Thoracic aorta endothelial cell (primary cell): ENCODE measurements around the gene SLC7A6. TPM values are rescaled to one million over a fixed set of nuclear protein-coding genes. Genes with fewer than 3 reads are reported as not detected.

Experiments used
- small RNA-seq: library from RNA; depleted of rRNA; stranded (forward); fragments of <200 nt; gene quantifications from one replicate; pipeline ENCODE3, GENCODE V24; 2012
- total RNA-seq: library from RNA; depleted of rRNA; stranded (reverse); fragments of >200 nt; gene quantifications from 2 replicates; pipeline ENCODE4 v1.2.3, GENCODE V29; 2012

SLC7A6 gene
- 40.8 and 43.4 TPM in 2 replicates for total RNA-seq

GRCh38 chr16:68264128-68265077 is at the start of gene SLC7A6:
Gene SLC7A6 (plus strand): TSS chr16:68264526. CDS start chr16:68274727, 10,201 bp downstream.

GRCh38 chr16:68235887-68236136 is 28.5 kb upstream of the SLC7A6 start, which contains the start of gene ESRP2:
Gene ESRP2 (minus strand): TSS chr16:68236127. CDS start chr16:68236045, 82 bp downstream.

GRCh38 chr16:68244903-68245853 is 19.1 kb upstream of the SLC7A6 start, which contains the start of gene PLA2G15:
Gene PLA2G15 (plus strand): TSS chr16:68245373. CDS start chr16:68245427, 54 bp downstream.

GRCh38 chr16:68310774-68311511 is 46.6 kb downstream of the SLC7A6 start, which contains the start of the genes PRMT7 and SLC7A6OS:
Gene PRMT7 (plus strand): TSS chr16:68311019. CDS start chr16:68315980, 4,961 bp downstream.
Gene SLC7A6OS (minus strand): TSS chr16:68310946. CDS start chr16:68310926, 20 bp downstream.

Small RNAs within 50 kb of the gene (small RNA-seq; reads per million reads assigned to genes)
- gene RNU4-30P (0.77 reads per million, percentile 8 among the genes with 10 or more reads in this experiment), gene RNU6-1262P (not detected)

Other genes with a start within 250 kb of the SLC7A6 start
- not detected in 2 replicates for gene DPEP2NB, start 248.6 kb upstream of the SLC7A6 start, total RNA-seq
- 13.4 and 14.4 TPM in 2 replicates for gene DDX28, start 241.3 kb upstream of the SLC7A6 start, total RNA-seq
- gene DUS2, start 241.2 kb upstream of the SLC7A6 start, total RNA-seq, result 19.1 and 19.7 TPM in 2 replicates
- gene NFATC3, start 179.2 kb upstream of the SLC7A6 start, total RNA-seq, result 33.1 and 37.2 TPM in 2 replicates
- gene ESRP2, start 28.4 kb upstream of the SLC7A6 start, total RNA-seq, result 0.36 and 0.53 TPM in 2 replicates
- 14.5 and 19.7 TPM in 2 replicates for gene PLA2G15, start 19.2 kb upstream of the SLC7A6 start, total RNA-seq
- gene SLC7A6OS, start 46.4 kb downstream of the SLC7A6 start, total RNA-seq, result 15.7 and 16.9 TPM in 2 replicates
- gene PRMT7, start 46.5 kb downstream of the SLC7A6 start, total RNA-seq, result 37.4 and 42.7 TPM in 2 replicates
- gene SMPD3, start 184.0 kb downstream of the SLC7A6 start, total RNA-seq, result not detected in 2 replicates